ENCODE data around the gene NRIP3. TPM values are rescaled to one million over a fixed set of nuclear protein-coding genes. Genes with fewer than 3 reads are reported as not detected.

The NRIP3 gene
- polyA plus RNA-seq, 1 donor (not counting 4 experiments of a cell fraction or from before 2014, with no cell fraction given): 1.00 TPM

DNA sequence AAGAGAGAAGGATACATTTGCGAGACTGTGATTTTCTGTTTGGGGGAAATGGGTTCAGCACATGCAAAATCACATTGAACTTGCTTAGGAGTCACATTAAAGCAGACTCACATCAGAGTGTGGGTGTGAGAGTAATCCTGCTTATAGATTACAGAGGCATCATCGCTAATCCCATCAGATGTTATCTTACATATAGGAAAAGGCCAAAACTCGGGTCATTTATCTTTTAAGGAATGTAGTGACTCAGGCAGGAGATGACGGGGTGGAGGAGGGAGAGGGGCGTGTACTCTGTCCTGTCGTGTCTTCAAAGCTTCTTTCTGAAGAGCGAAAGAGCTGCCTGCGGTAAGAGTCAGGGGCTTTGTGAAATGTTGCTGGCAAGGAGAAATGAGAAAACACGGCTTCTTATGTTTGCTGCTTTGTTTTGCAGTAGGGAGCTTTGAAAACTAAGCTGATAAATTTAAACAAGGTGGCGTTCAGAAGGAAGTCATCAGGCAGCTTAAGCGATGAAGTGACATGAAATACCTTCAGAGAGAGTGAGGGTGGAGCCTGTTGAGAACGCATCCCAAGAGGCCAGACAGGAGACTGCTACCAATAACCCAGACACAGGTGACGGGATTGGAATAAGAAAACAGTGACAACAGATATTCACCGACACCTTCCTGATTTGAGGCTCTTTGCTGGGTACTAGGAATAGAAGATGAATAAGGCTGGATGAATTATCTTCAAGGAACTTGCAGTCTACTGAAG lies 68.9 kb downstream of the NRIP3 start:
- H3K9me3 ChIP-seq (ENCODE audit: control insufficient read depth, low read depth, low read length): no peaks in the 10 kb centered on the region
- peak overlapping the region; percentile 79 for H2AFZ ChIP-seq (ENCODE audit: control insufficient read depth, low read length)
- TF ChIP-seq, protein P1, sequence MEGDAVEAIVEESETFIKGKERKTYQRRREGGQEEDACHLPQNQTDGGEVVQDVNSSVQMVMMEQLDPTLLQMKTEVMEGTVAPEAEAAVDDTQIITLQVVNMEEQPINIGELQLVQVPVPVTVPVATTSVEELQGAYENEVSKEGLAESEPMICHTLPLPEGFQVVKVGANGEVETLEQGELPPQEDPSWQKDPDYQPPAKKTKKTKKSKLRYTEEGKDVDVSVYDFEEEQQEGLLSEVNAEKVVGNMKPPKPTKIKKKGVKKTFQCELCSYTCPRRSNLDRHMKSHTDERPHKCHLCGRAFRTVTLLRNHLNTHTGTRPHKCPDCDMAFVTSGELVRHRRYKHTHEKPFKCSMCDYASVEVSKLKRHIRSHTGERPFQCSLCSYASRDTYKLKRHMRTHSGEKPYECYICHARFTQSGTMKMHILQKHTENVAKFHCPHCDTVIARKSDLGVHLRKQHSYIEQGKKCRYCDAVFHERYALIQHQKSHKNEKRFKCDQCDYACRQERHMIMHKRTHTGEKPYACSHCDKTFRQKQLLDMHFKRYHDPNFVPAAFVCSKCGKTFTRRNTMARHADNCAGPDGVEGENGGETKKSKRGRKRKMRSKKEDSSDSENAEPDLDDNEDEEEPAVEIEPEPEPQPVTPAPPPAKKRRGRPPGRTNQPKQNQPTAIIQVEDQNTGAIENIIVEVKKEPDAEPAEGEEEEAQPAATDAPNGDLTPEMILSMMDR (optimal IDR thresholded peaks at IDR 0.05 in 1 of 3, IDR thresholded peaks at IDR 0.05 in 1 of 3, conservative IDR thresholded peaks at IDR 0.05 in 1 of 3; ENCODE audit: extremely low read depth in 1 of 3, insufficient read depth in 2 of 3, low read length in 3 of 3): no peak
- TF ChIP-seq EZH2 (IDR thresholded peaks at IDR 0.05; ENCODE audit: low read length): no peak
- no peaks in the 10 kb centered on the region for H3K9me1 ChIP-seq (ENCODE audit: control insufficient read depth, extremely low read depth, insufficient read depth, low read length)
- peak overlapping the region; percentile 10 for H3K27ac ChIP-seq (ENCODE audit: control insufficient read depth, insufficient read depth, low read length)
- FAIRE-seq: peak; percentile 80
- H4K20me1 ChIP-seq (ENCODE audit: control insufficient read depth, extremely low read depth, insufficient read depth, low read length): no peaks in the 10 kb centered on the region
- dilution Hi-C loops (cut with MboI; ENCODE audit: extremely low pct_ligation_motif_present, low sequenced_read_pairs): no loop called here
- H3K79me2 ChIP-seq (ENCODE audit: control insufficient read depth, insufficient read depth, low read length): no peaks in the 10 kb centered on the region
- peaks cover 14% of the 10 kb centered on the region for H3K4me1 ChIP-seq (ENCODE audit: control insufficient read depth, extremely low read depth, insufficient read depth, low read length)
- no peaks in the 10 kb centered on the region for H3K36me3 ChIP-seq (ENCODE audit: control insufficient read depth in 2 of 2, extremely low read depth in 1 of 2, insufficient read depth in 2 of 2, low read length in 2 of 2)
- DNase-seq (ENCODE audit: low read depth, low spot score): no peak
- no peaks in the 10 kb centered on the region for H3K27me3 ChIP-seq (ENCODE audit: control insufficient read depth, extremely low read depth, insufficient read depth, low read length)
- peak overlapping the region; percentile 77 for H3K4me2 ChIP-seq (ENCODE audit: control insufficient read depth, extremely low read depth, insufficient read depth, low read depth, low read length)
- H3K9ac ChIP-seq (ENCODE audit: control insufficient read depth, extremely low read depth, insufficient read depth, low read length): no peak overlapping the region
- H3K4me3 ChIP-seq (ENCODE audit: control insufficient read depth in 2 of 3, extremely low read depth in 1 of 3, insufficient read depth in 2 of 3, low read depth in 1 of 3, low read length in 3 of 3): peak overlapping the region; percentile 13 to 57 (median 18)

DNA sequence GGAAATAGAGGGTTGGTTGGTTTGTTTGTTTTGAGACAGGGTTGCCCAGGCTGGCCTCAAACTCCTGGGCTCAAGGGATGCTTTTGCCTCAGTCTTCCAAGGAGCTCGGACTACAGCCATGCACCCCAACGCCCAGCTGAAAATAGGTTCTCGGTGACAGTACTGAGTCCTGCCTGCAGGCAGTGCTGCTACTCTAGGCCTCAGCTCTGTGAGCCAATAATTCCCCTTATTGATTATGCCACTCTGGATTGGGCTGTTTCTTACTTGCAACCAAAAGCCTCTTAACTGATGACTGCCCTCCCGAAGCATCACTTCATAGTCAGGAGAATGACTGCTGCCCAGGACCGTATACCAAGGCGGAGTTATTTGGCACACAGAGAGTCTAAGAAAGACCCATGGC lies 69.9 kb downstream of the NRIP3 start:
- H3K4me1 ChIP-seq (ENCODE audit: control insufficient read depth, extremely low read depth, insufficient read depth, low read length): peaks cover 20% of the 10 kb centered on the region
- TF ChIP-seq, protein P1 (optimal IDR thresholded peaks at IDR 0.05 in 1 of 3, IDR thresholded peaks at IDR 0.05 in 1 of 3, conservative IDR thresholded peaks at IDR 0.05 in 1 of 3; ENCODE audit: extremely low read depth in 1 of 3, insufficient read depth in 2 of 3, low read length in 3 of 3): peak in 1 of 3 experiments; percentile 5
- TF ChIP-seq EZH2 (IDR thresholded peaks at IDR 0.05; ENCODE audit: low read length): no peak
- no peaks in the 10 kb centered on the region for H3K79me2 ChIP-seq (ENCODE audit: control insufficient read depth, insufficient read depth, low read length)
- no peak overlapping the region for H3K4me3 ChIP-seq (ENCODE audit: control insufficient read depth in 2 of 3, extremely low read depth in 1 of 3, insufficient read depth in 2 of 3, low read depth in 1 of 3, low read length in 3 of 3)
- dilution Hi-C loops (cut with MboI; ENCODE audit: extremely low pct_ligation_motif_present, low sequenced_read_pairs): no loop called here
- H3K27me3 ChIP-seq (ENCODE audit: control insufficient read depth, extremely low read depth, insufficient read depth, low read length): no peaks in the 10 kb centered on the region
- H3K9me3 ChIP-seq (ENCODE audit: control insufficient read depth, low read depth, low read length): no peaks in the 10 kb centered on the region
- H3K4me2 ChIP-seq (ENCODE audit: control insufficient read depth, extremely low read depth, insufficient read depth, low read depth, low read length): no peak overlapping the region
- H3K9me1 ChIP-seq (ENCODE audit: control insufficient read depth, extremely low read depth, insufficient read depth, low read length): no peaks in the 10 kb centered on the region
- DNase-seq (ENCODE audit: low read depth, low spot score): no peak
- no peak for FAIRE-seq
- no peaks in the 10 kb centered on the region for H3K36me3 ChIP-seq (ENCODE audit: control insufficient read depth in 2 of 2, extremely low read depth in 1 of 2, insufficient read depth in 2 of 2, low read length in 2 of 2)
- no peak overlapping the region for H3K9ac ChIP-seq (ENCODE audit: control insufficient read depth, extremely low read depth, insufficient read depth, low read length)
- no peak overlapping the region for H2AFZ ChIP-seq (ENCODE audit: control insufficient read depth, low read length)
- H4K20me1 ChIP-seq (ENCODE audit: control insufficient read depth, extremely low read depth, insufficient read depth, low read length): no peaks in the 10 kb centered on the region
- H3K27ac ChIP-seq (ENCODE audit: control insufficient read depth, insufficient read depth, low read length): no peak overlapping the region
